Anterior cingulate cortex (tissue), 58 donors: ENCODE measurements around the gene NMT1.
A peak's percentile ranks its signal among the peaks of the same experiment; 100 is the strongest.

ENCODE experiments used
- DNase-seq, 58 donors: peaks; one replicate each; lab custom pipeline; 2025; lab: John Stamatoyannopoulos, UW

NMT1 gene

DNA sequence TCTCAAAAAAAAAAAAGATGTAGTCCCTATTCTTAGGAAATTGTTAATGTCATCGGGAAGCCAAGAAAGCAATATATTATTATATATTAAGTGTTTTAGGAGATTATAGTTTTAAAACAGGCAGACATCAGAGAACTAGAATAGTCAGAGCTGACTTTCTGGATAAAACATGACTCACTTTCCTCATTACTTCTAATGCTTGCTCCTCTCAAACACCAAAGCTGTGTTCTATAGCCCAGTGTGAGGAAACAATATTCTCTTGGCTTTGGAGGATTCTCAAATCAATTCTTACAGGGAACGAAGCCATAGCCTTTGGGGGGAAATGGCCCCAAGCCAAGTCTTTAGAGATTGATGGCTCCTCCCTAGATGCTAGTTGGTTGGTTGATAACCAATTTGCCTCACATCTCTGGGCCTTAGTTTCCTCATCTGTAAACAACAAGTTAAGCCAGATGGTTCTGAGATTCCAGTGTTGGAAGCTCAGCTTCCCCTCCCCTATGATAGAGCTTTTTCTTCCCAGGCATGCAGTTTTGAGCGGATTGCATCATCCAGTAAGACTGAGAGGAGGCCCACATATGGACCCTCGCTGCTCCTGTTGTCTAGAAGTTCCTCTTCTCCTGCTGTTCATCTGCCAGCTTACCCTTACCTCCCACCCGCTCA is 12.4 kb downstream of the NMT1 start:
- peak in 12 of 58 donors; percentile 10 to 60 (median 28) for DNase-seq

- DNase-seq: no peak
Observed at GRCh38 chr17:45077643-45078042, 16.5 kb downstream of the NMT1 start.

GRCh38 chr17:45081047-45081703 is 20.1 kb downstream of the NMT1 start:
- DNase-seq: peak in 12 of 58 donors; percentile 9 to 46 (median 24)

DNA sequence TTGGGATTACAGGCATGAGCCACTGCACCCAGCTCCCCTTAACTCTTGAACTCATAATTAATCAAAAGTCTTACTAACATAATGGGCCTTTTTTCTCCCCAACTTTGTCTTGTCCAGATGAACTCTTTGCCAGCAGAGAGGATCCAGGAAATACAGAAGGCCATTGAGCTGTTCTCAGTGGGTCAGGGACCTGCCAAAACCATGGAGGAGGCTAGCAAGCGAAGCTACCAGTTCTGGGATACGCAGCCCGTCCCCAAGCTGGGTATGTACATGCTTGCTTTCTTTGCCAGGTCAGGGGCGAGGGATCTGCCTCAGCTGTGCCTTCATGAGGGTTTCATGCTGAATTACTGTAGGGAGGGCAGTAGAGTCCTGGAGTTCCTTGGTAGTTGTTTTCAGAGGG is 25.3 kb downstream of the NMT1 start:
- DNase-seq: peak in 1 of 58 donors; percentile 37

DNA sequence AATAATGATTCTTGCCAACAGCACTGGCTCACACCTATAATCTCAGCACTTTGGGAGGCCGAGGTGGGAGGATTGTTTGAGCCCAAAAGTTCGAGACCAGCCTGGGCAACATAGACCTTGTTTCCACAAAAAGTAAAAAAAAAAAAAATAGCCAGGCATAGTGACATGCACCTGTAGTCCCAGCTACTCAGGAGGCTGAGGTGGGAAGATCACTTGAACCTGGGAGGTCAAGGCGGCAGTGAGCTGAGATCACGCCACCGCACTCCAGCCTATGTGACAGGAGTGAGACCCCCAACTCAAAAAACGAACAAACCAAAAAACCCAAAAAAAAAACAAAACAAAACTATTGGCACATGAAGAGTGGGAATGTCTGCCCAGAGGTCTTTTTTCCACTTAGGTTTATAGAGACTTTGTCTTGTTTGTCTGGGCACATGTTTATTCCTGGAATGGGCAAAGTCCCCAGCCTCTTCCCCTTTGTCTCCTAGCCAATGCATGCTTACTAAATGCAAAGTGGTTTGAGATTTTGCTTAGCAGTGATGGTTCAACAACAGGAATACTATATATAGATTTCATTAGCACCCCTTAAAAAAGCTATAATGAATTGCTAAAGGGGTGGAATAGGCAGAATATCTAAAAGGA is 25.9 kb downstream of the NMT1 start:
- peak in 6 of 58 donors; percentile 29 to 68 (median 52) for DNase-seq

GRCh38 chr17:45087504-45087975 is 26.4 kb downstream of the NMT1 start:
- DNase-seq: peak in 3 of 58 donors; percentile 41 to 53 (median 50)

GRCh38 chr17:45087978-45088377 is 26.9 kb downstream of the NMT1 start:
- DNase-seq: no peak

- no peak for DNase-seq
Observed at GRCh38 chr17:45088741-45089140, 27.6 kb downstream of the NMT1 start.

DNA sequence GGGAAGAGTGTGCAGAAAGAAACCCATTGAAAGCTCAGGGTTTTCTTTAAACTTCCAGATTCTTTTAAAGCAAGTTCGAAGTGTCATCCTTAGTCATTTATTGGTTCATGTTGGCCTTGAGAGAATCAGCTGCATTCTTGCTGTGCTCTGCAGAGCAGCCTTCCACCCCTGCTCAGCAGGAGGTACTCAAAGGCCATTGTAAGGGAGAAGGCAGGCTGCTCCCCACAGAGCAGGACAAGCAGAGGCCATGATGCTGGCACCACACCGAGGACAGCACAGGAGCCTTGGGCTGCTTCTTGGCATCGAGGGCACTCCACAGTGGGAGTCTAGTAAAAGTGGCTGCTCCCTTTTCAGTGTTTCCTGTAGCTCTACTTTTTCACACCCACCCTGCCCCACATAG is 29.6 kb downstream of the NMT1 start:
- DNase-seq: no peak

DNA sequence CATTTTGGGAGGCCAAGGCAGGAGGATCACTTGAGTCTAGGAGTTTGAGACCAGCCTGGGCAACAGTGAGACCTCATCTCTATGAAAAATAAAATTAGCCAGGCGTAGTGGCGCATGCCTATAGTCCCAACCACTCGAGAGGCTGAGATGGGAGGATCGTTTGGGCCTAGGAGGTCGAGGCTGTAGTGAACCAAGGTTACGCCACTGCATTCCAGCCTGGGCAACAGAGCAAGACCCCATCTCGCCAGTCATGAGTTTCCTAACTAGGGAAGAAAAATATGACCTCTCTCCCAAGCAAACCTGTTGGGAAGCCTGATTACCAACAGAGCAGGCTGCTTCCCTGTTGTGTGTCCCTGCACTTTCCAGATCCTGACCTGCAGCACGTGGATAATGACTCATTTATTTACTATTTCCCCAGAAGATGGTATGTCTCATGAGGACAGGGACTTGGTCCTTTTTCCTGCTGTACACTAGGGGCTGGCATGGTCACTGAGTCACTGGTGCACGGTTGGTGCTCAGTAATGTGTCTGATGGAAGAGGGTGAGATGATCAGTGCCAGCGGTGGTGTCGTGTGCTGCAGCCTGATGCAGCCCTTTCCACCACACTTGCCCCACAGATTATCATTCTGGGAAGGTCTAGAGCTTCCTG is 30.8 kb downstream of the NMT1 start:
- DNase-seq: no peak

DNA sequence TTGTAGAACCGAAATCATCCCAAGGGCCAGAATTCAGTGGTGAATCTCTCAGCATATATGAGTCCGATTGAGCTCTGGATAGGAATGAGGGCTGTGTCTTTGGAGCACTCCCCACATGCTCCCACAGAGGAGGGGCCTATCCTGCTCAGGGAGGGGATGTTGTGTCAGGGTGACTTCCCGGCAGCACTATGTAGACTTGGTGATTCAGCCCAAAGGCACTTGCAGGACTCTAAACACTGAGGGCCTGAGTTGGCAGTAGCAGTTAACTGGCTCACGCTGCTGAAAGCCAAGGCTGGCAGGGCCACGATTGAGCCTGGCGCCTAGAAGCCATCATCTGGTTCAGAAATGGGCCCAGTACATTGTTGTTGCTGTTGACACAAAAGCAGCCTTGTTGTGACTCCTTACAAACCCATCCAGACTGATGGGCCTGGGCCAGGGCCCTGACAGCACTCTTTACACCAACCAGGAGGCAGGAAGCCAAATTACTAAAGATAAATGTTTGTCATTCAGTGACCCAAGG is 31.9 kb downstream of the NMT1 start:
- DNase-seq: peak in 56 of 58 donors; percentile 41 to 98 (median 90)

DNA sequence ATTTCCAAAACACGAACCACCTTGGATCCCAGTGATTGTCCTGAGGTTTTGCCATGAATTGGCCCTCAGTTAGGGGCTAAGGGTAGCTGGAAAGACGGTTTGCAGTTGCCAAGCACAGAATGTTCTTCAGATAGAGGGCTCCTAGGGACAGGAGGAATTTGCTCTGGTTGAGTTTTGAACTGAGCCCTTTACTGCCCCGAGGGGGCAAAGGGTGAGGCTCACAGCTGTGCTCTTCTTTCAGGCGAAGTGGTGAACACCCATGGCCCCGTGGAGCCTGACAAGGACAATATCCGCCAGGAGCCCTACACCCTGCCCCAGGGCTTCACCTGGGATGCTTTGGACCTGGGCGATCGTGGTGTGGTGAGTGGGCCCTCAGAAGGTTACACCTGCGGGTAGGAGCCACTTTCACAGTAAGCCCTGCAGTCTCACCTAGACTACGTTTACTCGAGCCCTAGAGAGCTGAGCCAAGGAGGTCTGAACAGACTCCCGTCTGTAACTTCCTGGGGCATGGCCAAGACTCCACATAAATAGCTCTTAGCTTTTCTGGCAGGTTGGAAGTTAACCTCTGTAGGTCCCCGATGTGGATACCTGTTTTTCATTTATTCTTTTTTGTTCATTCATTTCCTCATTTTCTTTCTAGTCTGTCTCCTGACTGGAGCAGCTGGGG is 32.5 kb downstream of the NMT1 start:
- DNase-seq: peak in 2 of 58 donors; percentile 37 to 48

- peak in 1 of 58 donors; percentile 17 for DNase-seq
Observed at GRCh38 chr17:45096141-45096540, 35.0 kb downstream of the NMT1 start.

- no peak for DNase-seq
Observed at GRCh38 chr17:45096926-45097325, 35.8 kb downstream of the NMT1 start.

GRCh38 chr17:45098081-45098868 is 37.2 kb downstream of the NMT1 start:
- DNase-seq: no peak

GRCh38 chr17:45098869-45099616 is 37.9 kb downstream of the NMT1 start:
- peak in 53 of 58 donors; percentile 36 to 86 (median 70) for DNase-seq

GRCh38 chr17:45101546-45101882 is 40.4 kb downstream of the NMT1 start:
- no peak for DNase-seq
